K562 (cell line): ENCODE results near the gene CNRIP1. TPM values are rescaled to one million over a fixed set of nuclear protein-coding genes. Genes with fewer than 3 reads are reported as not detected.

Experiments used
- ARHGAP35 ChIP-seq: fragments of 450-650 bp; IDR thresholded peaks from 2 replicates; pipeline ENCODE4 v1.6.1; 2018; ENCODE audit not compliant: partially characterized antibody
- BRF1 ChIP-seq: IDR thresholded peaks from 3 replicates; pipeline ENCODE4 v1.6.1; 2011; ENCODE audit warnings: borderline replicate concordance, mild to moderate bottlenecking; ENCODE audit not compliant: insufficient read length; ENCODE audit errors: extremely low read depth
- CBX2 ChIP-seq: fragments of 200-600 bp; sonication (generic); IDR thresholded peaks from one replicate; pipeline ENCODE4 v1.6.1; 2012; ENCODE audit warnings: mild to moderate bottlenecking, low read length, inconsistent platforms; ENCODE audit not compliant: insufficient read depth, poor library complexity, severe bottlenecking
- CCAR2 ChIP-seq: fragments of 200-400 bp; formaldehyde crosslinking; IDR thresholded peaks from 2 replicates; pipeline ENCODE4 v1.6.1; 2017; ENCODE audit warnings: mild to moderate bottlenecking, low read depth, low read length
- ETS2 ChIP-seq: IDR thresholded peaks from 2 replicates; pipeline ENCODE4 v1.6.1; 2016; ENCODE audit warnings: borderline replicate concordance, missing genetic modification characterization, mild to moderate bottlenecking, moderate library complexity, missing compliant biosample characterization; ENCODE audit not compliant: poor library complexity, severe bottlenecking
- FUS ChIP-seq: fragments of 200-400 bp; formaldehyde crosslinking; optimal IDR thresholded peaks from 2 replicates; pipeline ENCODE3; 2017; ENCODE audit warnings: low read depth, low read length
- HMGN3 ChIP-seq: IDR thresholded peaks from 2 replicates; pipeline ENCODE4 v1.6.1; 2011; ENCODE audit warnings: borderline replicate concordance, low read depth, mild to moderate bottlenecking, mixed read lengths, low read length; ENCODE audit not compliant: insufficient read length; ENCODE audit errors: extremely low read depth
- KLF6 ChIP-seq: fragments of 250-450 bp; sonication (Bioruptor Pico); IDR thresholded peaks from 2 replicates; pipeline ENCODE4 v1.4.0; 2020; ENCODE audit warnings: mild to moderate bottlenecking, moderate library complexity, borderline replicate concordance
- MCM7 ChIP-seq, 2 experiments: fragments of 450-650 bp; IDR thresholded peaks; 2 replicates each; pipeline ENCODE4 v1.6.1; 2016 to 2018
- MYC ChIP-seq, 2 experiments: fragments of 250-450 bp in 1 of 2; sonication (Bioruptor Pico) in 1 of 2; IDR thresholded peaks; 2 replicates each; pipeline versions ENCODE4 v1.5.1 to v1.6.1; 2012 to 2021; ENCODE audit warnings: low read depth in 2 of 2, borderline replicate concordance in 1 of 2, improper control_type of control experiment in 1 of 2, low read length in 1 of 2, mild to moderate bottlenecking in 1 of 2, moderate library complexity in 1 of 2
- NCOA2 ChIP-seq, 2 experiments: fragments of 450-650 bp; IDR thresholded peaks; 2 replicates each; pipeline ENCODE4 v1.6.1; 2018; ENCODE audit warnings: mild to moderate bottlenecking in 2 of 2, moderate library complexity in 1 of 2; ENCODE audit not compliant: partially characterized antibody in 2 of 2
- NFYB ChIP-seq: IDR thresholded peaks from 2 replicates; pipeline ENCODE4 v1.6.1; 2011; ENCODE audit warnings: mild to moderate bottlenecking, moderate library complexity; ENCODE audit not compliant: insufficient read length; ENCODE audit errors: extremely low read depth
- NR4A1 ChIP-seq, 2 experiments: fragments of 250-450 bp in 1 of 2; fragments of 450-650 bp in 1 of 2; sonication (Bioruptor Pico) in 1 of 2; IDR thresholded peaks; 2 replicates each; pipeline versions ENCODE4 v1.4.0 to v1.6.1; 2016 to 2020; ENCODE audit warnings: mild to moderate bottlenecking in 2 of 2, missing compliant biosample characterization in 1 of 2, missing genetic modification characterization in 1 of 2, moderate library complexity in 1 of 2
- PPARD ChIP-seq: fragments of 250-450 bp; sonication (Bioruptor Pico); IDR thresholded peaks from 2 replicates; pipeline ENCODE4 v1.8.0; 2022; ENCODE audit warnings: inconsistent platforms, mild to moderate bottlenecking, moderate library complexity
- RFX7 ChIP-seq: fragments of 250-450 bp; sonication (Bioruptor Pico); IDR thresholded peaks from 2 replicates; pipeline ENCODE4 v1.5.1; 2021; ENCODE audit warnings: mild to moderate bottlenecking
- SETDB1 ChIP-seq: IDR thresholded peaks from one replicate; pipeline ENCODE4 v1.6.1; 2012; ENCODE audit warnings: low read length, control low read depth, inconsistent platforms
- WHSC1 ChIP-seq: IDR thresholded peaks from one replicate; pipeline ENCODE4 v1.6.1; 2012; ENCODE audit warnings: low read length, control low read depth, inconsistent platforms
- ZNF24 ChIP-seq: fragments of 450-650 bp; IDR thresholded peaks from 2 replicates; pipeline ENCODE4 v1.6.1; 2016
- ZNF445 ChIP-seq: fragments of 250-450 bp; sonication (Bioruptor Pico); IDR thresholded peaks from 2 replicates; pipeline ENCODE4 v1.4.0; 2020; ENCODE audit warnings: low read depth, mild to moderate bottlenecking, moderate library complexity
- ZNF778 ChIP-seq: fragments of 450-650 bp; formaldehyde crosslinking; IDR thresholded peaks from 2 replicates; pipeline ENCODE4 v1.4.0; 2020; ENCODE audit warnings: mild to moderate bottlenecking, moderate library complexity
- ZNF830 ChIP-seq: fragments of 250-450 bp; sonication (Bioruptor Pico); IDR thresholded peaks from 2 replicates; pipeline ENCODE4 v1.5.0; 2021; ENCODE audit warnings: mild to moderate bottlenecking
- polyA plus RNA-seq, 8 experiments: library from polyadenylated mRNA; depleted of rRNA in 4 of 8; stranded (reverse) in 5 of 8; unstranded in 3 of 8; fragments of >200 nt; fragmentation: Nextera tagmentation in 2 of 8; fragmentation: Illumina TruSeq in 1 of 8; extraction: Ambion mirVana in 2 of 8; extraction: Trizol in 1 of 8; gene quantifications; 2 replicates each; pipeline versions ENCODE4 v1.2.1 to v1.2.3, GENCODE V29; 2011 to 2014; ENCODE audit warnings: inconsistent platforms in 1 of 8, missing spikeins in 1 of 8
- total RNA-seq, 7 experiments: library from RNA; depleted of rRNA in 6 of 7; stranded (reverse); fragments of >200 nt in 6 of 7; fragmentation: Illumina TruSeq in 2 of 7; extraction: Trizol in 2 of 7; gene quantifications; 2 replicates each; pipeline versions ENCODE4 v1.2.1 to v1.2.3, GENCODE V29; 2011 to 2021; ENCODE audit warnings: low replicate concordance in 1 of 7
- TF ChIP-seq, protein P1 (sequence below): fragments of 450-650 bp; formaldehyde crosslinking; IDR thresholded peaks from 2 replicates; pipeline ENCODE4 v1.4.0; 2022; ENCODE audit warnings: missing genetic modification characterization
- TF ChIP-seq, protein P2 (sequence below), 2 experiments: fragments of 450-650 bp; conservative IDR thresholded peaks; 2 replicates each; pipeline ENCODE4 v1.6.1; 2017; ENCODE audit warnings: mild to moderate bottlenecking in 2 of 2, moderate library complexity in 2 of 2
- TF ChIP-seq, protein P3 (sequence below): fragments of 250-450 bp; sonication (Bioruptor Pico); IDR thresholded peaks from 2 replicates; pipeline ENCODE4 v1.8.0; 2022; ENCODE audit warnings: moderate library complexity, mild to moderate bottlenecking, inconsistent platforms

CNRIP1 gene
- total and polyA plus RNA-seq, 9 of the 15 experiments (the other 6 are each of a cell fraction or from before 2014, with no cell fraction given): 0.59 to 2.1 (median 1.5) TPM

DNA sequence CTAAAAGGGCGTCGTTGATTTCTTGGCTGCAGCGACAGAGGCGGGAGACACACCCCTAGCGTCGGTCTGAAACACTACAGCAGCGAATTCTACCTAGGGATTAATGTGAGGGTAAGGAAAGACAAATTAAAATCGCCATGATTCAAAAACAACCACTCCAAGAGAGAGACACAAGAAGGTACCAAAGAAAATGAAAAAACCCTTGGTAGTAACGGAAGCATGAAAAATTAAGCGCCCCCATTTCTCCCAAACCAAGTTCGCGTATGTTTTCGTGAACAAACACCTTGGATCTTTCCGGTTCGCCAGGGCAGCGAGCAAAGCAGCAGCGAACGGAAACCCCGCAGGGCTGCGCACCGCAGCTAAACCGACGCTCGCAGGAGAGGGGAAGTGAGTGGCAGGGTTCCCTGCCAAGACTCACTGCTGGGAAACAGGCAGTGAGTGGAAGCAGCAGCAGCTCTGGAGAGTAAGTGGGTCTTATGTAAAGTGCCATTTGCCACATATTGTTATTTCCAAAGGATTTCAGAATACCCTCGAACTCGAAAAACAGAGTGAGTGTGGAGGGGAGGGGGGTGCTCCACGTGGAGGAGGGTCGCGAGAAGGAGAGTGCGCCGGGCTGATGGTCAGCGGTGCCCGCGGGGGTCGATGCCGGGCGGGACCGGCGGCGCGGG, 68.4 kb downstream of the CNRIP1 start (continued):
- TF ChIP-seq, protein P1, sequence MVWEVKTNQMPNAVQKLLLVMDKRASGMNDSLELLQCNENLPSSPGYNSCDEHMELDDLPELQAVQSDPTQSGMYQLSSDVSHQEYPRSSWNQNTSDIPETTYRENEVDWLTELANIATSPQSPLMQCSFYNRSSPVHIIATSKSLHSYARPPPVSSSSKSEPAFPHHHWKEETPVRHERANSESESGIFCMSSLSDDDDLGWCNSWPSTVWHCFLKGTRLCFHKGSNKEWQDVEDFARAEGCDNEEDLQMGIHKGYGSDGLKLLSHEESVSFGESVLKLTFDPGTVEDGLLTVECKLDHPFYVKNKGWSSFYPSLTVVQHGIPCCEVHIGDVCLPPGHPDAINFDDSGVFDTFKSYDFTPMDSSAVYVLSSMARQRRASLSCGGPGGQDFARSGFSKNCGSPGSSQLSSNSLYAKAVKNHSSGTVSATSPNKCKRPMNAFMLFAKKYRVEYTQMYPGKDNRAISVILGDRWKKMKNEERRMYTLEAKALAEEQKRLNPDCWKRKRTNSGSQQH (CRISPR knock-in tag): no peak
- TF ChIP-seq WHSC1: no peak
- TF ChIP-seq PPARD: no peak
- TF ChIP-seq, protein P2, sequence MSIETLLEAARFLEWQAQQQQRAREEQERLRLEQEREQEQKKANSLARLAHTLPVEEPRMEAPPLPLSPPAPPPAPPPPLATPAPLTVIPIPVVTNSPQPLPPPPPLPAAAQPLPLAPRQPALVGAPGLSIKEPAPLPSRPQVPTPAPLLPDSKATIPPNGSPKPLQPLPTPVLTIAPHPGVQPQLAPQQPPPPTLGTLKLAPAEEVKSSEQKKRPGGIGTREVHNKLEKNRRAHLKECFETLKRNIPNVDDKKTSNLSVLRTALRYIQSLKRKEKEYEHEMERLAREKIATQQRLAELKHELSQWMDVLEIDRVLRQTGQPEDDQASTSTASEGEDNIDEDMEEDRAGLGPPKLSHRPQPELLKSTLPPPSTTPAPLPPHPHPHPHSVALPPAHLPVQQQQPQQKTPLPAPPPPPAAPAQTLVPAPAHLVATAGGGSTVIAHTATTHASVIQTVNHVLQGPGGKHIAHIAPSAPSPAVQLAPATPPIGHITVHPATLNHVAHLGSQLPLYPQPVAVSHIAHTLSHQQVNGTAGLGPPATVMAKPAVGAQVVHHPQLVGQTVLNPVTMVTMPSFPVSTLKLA (conservative IDR thresholded peaks at IDR 0.05): peak; percentile 48 to 52; a peak in 3 of 4 replicates
- no peak for TF ChIP-seq ZNF830 (CRISPR knock-in tag)
- peak; percentile 36 for TF ChIP-seq MYC (IDR thresholded peaks at IDR 0.05; ENCODE audit: low read depth, low read length)
- no peak for TF ChIP-seq MYC (CRISPR knock-in tag; IDR thresholded peaks at IDR 0.05; ENCODE audit: borderline replicate concordance, low read depth)
- TF ChIP-seq ZNF24: no peak
- TF ChIP-seq RFX7 (CRISPR knock-in tag): no peak
- TF ChIP-seq NFYB: no peak
- TF ChIP-seq HMGN3: peak; percentile 33
- no peak for TF ChIP-seq NCOA2 (IDR thresholded peaks at IDR 0.05; ENCODE audit: partially characterized antibody in 2 of 2)
- TF ChIP-seq, protein P3, sequence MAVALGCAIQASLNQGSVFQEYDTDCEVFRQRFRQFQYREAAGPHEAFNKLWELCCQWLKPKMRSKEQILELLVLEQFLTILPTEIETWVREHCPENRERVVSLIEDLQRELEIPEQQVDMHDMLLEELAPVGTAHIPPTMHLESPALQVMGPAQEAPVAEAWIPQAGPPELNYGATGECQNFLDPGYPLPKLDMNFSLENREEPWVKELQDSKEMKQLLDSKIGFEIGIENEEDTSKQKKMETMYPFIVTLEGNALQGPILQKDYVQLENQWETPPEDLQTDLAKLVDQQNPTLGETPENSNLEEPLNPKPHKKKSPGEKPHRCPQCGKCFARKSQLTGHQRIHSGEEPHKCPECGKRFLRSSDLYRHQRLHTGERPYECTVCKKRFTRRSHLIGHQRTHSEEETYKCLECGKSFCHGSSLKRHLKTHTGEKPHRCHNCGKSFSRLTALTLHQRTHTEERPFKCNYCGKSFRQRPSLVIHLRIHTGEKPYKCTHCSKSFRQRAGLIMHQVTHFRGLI (CRISPR knock-in tag): no peak
- TF ChIP-seq KLF6 (CRISPR knock-in tag): no peak
- TF ChIP-seq MCM7 (IDR thresholded peaks at IDR 0.05): no peak
- no peak for TF ChIP-seq BRF1
- no peak for TF ChIP-seq SETDB1
- no peak for TF ChIP-seq ZNF445 (CRISPR knock-in tag)
- TF ChIP-seq FUS: no peak
- no peak for TF ChIP-seq CCAR2
- no peak for TF ChIP-seq CBX2
- no peak for TF ChIP-seq NR4A1 (CRISPR knock-in tag; IDR thresholded peaks at IDR 0.05)
- TF ChIP-seq NR4A1 (tag; IDR thresholded peaks at IDR 0.05): 0 out of 2 replicates have a peak, but pooled peaks have one; percentile 23
- TF ChIP-seq ETS2 (tag): no peak
- TF ChIP-seq ZNF778 (CRISPR knock-in tag): no peak
- TF ChIP-seq ARHGAP35: peak; percentile 15
